Embryonic facial prominence (tissue), 1 donor: ENCODE results near the gene BMPR1A.
"Not testable (repeated sequence)": the region's sequence is repeated elsewhere in the genome, so short reads cannot be mapped to it uniquely, and the experiment has no call there.

Source experiments
- DNase-seq: peaks from one replicate; pipeline ENCODE4 v3.0.0-alpha.2; 2016; ENCODE audit errors: extremely low spot score

Gene BMPR1A

DNA sequence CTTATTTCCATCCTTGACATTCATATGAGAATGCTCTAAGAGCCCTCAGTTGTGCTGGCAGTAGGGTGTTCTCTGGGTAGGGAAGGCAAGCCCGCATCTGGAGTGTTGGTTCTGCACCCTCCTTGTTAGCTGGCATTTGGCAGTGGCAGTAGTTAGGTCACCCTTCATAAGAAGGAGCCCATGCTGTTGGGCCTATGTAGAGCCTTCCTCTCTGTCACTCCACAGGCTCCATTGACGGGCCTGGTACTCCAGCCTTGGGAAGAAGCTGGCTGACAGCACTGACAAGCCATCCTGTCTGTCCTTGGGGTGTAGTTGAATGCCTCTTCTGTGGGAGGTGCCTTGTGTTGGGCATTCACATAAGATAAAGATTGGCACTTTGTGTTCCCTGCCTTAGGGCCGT, 89.7 kb downstream of the BMPR1A start:
- no peak for DNase-seq

DNA sequence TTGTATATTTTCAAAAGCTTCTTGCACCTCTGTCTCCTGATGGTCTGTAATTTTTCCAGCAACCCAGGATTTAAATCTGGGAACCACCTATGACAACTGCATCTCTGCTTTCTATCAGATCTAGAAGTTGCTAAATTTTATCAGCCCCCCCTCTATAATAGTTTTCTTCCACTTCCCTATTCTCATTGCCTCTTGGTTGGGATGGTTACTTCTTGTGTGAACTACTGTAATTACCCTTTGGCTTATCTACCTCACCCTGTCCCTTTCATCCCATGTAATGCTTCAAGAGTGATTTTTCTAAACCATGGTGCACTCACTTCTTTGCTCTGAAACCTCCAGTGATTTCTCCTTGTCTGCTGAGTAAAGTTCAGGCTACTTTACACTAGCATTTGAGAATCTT, 92.3 kb downstream of the BMPR1A start:
- DNase-seq = no peak

DNA sequence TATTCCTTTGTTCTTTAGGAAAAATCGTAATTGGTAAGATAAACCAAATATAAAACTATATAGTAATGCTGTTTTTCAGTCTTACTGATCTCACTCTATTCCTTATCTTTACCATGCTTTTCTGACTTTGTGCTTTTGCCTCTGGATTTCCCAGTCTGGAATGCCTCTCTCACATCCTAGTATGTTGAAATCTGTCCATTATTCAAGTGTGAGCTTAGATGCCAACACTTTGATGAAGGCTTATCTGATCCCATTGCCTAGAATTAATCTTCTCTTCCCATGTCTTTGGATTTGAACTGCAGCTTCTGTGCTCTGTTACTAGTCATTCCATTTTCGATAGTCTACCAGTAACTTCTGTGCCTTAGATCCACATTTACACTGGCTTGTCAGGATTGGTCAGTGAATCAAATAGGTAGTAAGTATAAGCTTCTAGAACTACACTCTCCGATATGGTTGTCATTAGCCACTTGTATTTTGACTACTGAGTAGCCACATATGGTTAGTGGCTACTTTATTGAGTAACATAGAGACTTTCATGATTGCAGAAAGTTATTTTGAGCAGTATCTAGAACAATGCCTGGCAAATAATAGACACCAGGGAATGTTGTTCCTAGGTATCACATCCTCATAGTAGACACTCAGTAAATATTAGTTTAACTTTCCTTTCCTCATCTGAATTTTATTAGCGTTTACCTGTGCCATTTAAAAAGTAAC, 92.9 kb downstream of the BMPR1A start:
- DNase-seq = no peak

DNA sequence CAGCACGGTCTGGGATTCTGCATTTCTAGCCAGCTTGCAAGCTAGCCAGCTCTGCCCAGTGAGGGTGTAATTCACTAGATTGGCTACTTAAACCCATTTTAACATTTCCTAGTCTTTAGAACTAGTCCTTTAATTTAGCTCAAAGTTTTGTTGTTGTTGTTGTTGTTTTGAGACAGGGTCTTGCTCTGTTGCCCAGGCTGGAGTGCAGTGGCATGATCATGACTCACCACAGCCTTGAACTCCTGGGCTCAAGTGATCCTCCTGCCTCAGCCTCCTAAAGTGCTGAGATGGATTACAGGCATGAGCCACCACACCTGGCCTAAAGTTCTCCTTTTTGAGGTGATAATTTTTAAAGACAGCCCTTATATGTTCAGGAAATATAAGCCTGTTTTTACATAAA, 94.1 kb downstream of the BMPR1A start:
- no peak for DNase-seq

DNA sequence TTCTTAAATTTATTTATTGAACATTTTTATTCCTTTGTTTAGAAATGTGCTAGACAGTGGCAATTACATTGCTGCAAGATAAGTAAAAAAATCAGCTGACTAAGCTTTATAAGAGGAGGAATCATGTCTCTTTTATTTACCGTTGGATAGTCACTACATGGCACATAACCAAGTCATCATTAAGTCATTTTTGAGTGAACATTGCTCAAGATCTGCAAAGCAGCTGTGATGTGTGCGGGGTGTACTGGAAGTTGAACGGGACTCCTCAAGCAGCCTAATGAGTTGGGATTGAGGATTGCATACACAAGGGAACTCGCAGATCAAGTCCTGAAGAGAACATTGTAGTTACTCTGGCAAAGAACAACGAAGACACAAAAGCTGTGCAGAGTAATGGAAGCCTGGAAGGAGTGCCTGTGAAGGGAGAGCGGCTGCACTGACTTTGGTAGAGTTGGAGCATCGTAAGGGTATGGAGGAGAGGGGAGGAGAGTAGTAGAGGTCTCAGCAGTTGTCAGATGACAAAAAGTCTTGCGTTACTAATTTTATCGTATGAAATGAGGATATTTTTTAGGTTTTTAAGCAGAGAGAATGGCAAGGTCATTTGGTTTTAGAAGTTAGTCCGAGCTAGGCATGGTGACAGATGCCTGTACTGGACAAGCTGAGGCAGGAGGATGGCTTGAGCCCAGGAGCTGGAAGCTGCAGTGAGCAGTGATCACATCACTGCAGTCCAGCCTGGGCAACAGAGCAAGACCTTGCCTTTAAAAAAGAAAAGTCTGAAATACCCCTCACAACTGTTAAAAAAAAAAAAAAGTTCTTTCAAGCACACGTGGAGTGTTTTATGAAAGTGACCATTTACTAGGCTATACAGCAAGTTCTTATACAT, 95.1 kb downstream of the BMPR1A start:
- DNase-seq = no peak

GRCh38 chr10:86853582-86853981, 97.2 kb downstream of the BMPR1A start:
- not testable (repeated sequence) for DNase-seq

GRCh38 chr10:86855513-86855912, 99.1 kb downstream of the BMPR1A start:
- no peak for DNase-seq

DNA sequence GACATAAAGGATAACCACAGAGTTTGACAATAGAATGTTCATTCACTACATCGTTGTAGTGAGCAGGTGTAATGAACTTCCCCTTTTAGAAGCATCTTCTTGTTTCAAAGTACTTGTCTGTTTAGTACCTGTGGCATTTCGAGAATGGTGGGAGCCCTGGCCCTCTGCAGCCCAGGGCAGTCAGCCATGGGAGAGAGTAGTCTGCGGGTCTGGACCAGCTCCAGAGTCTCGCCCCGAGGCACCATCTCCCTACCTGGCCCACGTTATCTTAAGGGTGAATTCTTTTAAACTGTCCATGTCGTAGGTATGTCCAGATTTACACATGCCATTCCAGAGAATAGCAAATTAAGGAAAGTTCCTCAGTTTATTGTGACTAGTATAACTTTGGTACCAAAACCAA, 99.7 kb downstream of the BMPR1A start:
- DNase-seq = no peak

GRCh38 chr10:86857128-86857721, 100.8 kb downstream of the BMPR1A start:
- no peak for DNase-seq

DNA sequence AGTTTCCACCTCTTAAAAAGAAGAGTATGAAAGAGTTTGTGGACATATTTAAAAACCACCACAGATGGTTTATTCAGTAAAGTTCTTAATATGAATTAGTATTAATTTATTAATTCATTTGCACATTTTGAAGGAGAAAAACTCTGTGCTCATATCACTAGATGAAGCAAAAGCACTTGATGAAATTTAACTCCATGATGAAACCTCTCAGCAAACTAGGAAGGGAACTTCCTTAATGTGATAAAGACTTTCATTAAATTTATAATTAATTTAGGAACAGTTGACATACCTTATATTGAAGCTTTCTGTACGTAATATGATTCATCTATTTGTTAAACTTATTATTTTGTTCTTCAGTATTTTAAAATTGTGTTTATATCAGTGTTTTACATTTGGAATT, 101.6 kb downstream of the BMPR1A start:
- no peak for DNase-seq

GRCh38 chr10:86861351-86861750, 104.9 kb downstream of the BMPR1A start:
- DNase-seq = no peak

- DNase-seq = no peak
Observed at GRCh38 chr10:86862373-86862772, 106.0 kb downstream of the BMPR1A start.

- no peak for DNase-seq
Observed at GRCh38 chr10:86862786-86863483, 106.5 kb downstream of the BMPR1A start.

- no peak for DNase-seq
Observed at GRCh38 chr10:86863484-86863842, 107.0 kb downstream of the BMPR1A start.

DNA sequence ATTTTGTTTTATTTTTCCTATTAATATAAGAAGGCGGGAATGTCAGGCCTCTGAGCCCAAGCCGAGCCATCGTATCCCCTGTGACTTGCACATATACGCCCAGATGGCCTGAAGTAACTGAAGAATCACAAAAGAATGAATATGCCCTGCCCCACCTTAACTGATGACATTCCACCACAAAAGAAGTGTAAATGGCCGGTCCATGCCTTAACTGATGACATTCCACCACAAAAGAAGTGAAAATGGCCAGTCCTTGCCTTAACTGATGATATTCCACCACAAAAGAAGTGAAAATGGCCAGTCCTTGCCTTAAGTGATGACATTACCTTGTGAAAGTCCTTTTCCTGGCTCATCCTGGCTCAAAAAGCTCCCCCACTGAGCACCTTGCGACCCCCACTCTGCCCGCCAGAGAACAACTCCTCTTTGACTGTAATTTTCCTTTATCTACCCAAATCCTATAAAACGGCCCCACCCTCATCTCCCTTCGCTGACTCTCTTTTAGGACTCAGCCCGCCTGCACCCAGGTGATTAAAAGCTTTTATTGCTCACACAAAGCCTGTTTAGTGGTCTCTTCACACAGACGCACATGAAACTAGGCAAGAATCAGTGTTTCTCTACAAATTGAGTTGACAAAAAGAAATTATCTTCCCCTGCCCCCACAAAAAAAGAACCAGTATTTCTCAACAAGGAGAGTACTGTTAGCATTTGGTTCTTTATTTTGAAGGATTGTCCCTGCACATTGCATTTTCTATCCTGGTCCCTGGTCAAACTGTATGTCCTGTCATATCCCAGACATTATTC, 108.8 kb downstream of the BMPR1A start:
- not testable (repeated sequence) for DNase-seq

DNA sequence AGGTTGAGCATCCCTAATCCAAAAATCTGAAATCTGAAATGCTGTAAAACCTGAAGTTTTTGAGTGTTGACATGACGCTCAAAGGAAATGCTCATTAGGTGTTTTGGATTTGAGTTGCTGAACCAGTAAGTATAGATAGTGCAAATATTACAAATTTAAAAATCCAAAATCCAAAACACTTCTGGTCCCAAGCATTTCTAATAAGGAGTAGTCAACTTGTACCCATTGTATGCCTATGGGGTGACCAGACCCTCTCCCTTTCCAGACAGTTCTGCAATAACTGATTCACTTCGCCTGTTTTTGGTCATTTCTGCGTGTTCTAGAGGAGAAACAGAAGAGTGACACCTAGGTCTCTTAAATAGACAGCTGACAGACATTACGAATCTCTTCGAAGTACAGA, 110.7 kb downstream of the BMPR1A start:
- DNase-seq = no peak

- peak; percentile 51 for DNase-seq
Observed at GRCh38 chr10:86868353-86868752, 111.9 kb downstream of the BMPR1A start.

DNA sequence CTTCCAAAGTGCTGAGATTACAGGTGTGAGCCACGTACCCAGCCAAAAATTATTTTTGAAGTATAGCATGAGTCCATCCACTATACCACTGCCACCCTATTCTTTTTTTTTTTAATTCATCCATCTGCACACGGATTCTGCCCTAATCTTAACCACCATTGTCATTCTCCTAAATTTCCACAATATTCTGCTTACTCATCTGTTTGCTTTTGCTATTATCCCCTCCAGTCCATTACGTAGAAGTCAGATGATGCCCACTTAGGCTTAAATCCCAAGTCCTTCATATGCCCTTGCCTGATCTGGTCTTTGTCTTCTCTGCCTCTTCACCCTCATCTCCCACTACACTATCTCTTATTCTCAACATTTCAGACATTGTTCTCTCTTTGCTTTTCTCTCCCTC, 114.3 kb downstream of the BMPR1A start:
- DNase-seq = no peak

GRCh38 chr10:86871563-86872183, 115.3 kb downstream of the BMPR1A start:
- DNase-seq = no peak

GRCh38 chr10:86872757-86873156, 116.3 kb downstream of the BMPR1A start:
- DNase-seq = no peak

GRCh38 chr10:86876748-86877147, 120.3 kb downstream of the BMPR1A start:
- DNase-seq = no peak
